Left hindlimb (tissue), 1 donor: ENCODE data around the gene PPP6R2.
"Not testable (repeated sequence)": the region's sequence is repeated elsewhere in the genome, so short reads cannot be mapped to it uniquely, and the experiment has no call there.

Experiments used
- DNase-seq: peaks from one replicate; pipeline ENCODE4 v3.0.0-alpha.2; 2018

The PPP6R2 gene

DNA sequence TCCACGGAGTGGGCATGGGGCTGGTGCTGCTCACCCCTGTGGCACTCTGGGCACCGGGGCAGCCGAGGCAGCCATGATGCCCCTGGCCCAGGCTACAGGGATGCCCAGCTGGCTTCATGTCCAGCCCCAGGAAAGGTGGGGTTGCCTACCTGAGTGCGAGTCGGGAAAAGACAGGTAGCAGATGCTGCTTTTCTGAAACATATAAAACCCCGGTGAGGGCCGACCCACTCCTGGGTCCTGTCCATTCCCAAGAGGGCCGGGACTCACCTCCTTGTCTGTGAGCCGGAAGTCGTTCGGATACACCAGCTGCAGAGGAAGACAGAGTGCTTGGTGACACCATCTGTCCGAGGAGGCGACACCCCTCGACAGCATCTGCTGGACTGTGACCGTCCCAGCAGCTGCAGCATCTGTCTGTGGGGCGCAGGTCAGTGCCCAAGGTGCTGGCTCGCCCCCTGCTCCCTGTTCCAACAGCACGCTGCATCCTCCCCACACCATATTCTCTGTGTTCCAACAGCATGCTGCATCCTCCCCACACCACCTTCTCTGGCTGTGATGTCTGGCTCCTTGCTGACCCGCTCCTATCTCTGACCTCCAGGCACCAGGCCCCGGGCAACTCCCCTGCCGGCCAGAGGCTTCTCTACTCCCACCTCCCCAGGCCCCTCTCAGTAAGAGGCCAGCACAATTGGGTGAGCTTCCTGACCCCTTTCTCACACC is 24.3 kb upstream of the PPP6R2 start:
- peak; percentile 10 for DNase-seq

DNA sequence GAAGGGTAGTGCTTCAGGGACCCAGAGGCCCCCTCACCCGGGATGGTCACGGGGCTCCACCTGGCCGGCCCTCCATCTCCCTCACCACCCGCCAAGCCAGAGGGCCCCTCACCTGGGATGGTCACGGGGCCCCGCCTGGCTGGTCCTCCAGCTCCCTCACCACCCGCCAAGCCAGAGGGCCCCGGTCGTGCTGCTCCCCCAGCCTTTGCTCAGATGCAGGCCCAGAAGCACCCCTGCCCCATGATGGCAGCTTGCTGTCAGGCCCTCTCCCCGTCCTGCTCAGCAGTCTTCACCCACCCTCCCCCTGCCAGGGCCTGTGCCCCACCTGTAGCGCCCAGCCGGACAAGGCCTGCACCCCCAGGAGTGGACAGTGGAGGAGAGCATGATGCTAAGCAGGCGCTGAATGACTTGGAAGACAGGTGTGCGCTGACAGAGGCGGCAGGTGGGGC is 23.6 kb upstream of the PPP6R2 start:
- DNase-seq, result peak; percentile 26

DNA sequence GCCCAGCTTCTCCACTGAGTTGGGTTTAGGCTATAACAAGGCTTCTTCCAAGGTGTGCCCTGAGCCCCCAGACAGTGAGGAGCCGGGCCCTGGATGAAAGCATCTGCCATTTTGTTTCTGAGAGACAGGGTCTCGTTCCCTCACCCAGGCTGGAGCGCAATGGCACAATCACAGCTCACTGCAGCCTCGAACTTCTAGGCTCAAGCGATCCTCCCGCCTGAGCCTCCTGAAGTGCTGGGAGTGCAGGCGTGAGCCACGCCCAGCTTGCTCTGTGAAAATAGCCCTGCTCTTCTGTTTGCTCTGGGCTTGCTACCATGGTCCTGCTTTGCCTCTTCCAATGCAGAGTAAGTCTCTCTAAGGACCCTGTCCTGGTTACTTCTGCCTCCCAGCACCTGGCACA is 23.0 kb upstream of the PPP6R2 start:
- DNase-seq, result no peak

DNA sequence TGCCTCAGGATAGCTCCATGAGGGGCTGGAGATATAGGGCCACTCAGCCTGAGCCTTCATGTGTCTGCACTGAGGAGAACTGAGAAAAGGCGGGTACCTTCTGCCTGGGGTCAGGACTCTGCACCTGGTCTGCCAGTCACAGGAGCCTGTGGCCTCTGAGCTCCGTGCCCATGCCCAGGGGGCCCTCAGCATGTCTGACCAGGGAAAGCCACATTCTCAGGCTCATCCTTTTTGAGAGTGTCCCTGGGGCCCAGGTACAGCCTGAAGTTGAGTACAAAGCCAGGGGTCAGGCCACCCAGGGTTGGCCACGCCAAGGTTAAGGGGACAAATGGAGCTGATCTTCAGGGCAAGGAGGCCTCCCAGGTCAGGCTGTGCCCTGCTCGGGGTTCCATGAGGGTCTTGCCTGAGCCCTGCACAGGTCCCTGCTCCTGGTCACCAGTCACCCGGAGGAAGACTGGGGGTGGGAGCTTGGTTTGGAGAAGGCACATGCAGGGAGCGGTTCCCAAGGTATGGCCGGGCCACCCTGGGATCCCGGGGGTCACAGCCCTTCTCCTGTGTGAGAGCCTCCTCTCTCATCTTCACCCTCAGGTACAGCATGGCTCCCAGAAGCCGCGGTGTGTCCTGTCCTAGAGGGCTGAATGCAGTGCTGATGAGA is 22.3 kb upstream of the PPP6R2 start:
- DNase-seq, result peak; percentile 10

DNA sequence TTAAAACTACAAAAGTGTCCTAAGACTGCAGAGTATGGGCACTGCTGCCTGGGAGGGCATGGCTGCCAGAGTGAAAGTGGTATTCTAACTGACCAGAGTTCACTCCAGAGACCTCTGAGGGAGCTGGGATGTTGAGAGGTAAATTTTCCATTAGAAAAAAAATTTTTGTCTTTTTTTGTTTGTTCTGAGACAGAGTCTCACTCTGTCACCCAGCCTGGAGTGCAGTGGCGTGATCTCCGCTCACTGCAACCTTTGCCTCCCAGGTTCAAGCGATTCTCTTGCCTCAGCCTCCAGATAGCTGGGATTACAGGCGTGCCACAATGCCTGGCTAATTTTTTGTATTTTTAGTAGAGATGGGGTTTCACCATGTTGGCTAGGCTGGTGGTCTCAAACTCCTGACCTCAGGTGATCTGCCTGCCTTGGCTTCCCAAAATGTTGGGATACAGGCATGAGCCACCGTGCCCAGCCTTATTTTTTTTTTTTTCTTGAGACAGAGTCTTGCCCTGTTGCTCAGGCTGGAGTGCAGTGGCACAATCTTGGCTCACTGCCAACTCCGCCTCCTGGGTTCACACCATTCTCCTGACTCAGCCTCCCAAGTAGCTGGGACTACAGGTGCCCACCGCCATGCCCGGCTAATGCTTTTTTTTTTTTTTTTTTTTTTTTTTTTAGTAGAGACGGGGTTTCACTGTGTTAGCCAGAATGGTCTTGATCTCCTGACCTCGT is 20.6 kb upstream of the PPP6R2 start:
- not testable (repeated sequence) for DNase-seq

DNA sequence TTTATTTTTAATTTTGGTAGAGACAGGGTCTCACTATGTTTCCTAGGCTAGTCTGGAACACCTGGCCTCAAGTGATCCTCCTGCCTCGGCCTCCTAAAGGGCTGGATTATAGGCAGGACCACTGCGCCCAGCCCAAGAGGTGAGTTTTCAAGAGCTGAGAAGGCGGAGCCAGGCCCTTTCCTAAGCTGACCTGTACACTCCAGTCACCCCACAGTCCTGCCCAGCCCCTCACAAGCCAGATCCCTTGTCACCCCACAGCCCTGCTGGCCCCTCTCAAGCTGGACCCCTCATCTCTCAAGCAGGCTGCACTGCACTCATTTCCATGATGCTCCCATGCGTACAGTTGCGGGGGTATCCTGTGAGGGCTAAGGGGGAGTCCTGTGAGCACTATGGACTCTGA is 19.2 kb upstream of the PPP6R2 start:
- DNase-seq, result peak; percentile 8

DNA sequence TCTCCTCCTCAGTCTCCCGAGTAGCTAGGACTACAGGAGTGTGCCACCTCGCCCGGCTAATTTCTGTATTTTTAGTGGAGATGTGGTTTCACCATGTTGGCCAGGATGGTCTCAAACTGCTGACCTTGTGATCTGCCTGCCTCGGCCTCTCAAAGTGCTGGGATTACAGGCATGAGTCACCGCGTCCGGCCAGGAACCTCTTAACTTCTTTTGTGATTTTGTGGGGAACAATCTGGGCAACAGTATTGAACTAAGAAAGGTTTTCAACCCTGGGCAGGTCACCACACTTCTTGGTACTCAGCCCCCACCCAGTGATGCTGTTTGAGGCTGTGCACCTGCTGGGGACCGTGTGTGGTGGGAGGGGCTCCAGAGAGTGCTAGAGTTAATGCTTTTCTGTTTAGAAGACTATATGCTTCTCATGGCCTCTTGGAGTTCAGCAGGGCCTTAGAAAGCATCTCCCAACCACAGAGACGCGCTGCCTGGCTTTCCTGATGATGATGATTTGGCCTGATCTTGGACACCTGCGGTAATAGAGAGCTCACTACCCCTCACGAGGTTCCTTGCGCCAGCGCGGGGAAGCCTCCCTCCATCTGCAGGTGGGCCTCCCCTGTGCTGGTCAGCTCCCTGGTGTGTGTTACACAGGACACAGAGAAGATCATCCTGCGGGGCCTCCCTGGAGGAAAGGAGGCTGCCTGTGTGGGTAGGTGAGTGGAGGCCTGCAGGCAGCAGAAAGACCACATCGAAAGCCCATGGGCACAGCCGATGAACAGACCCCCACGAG is 17.5 kb upstream of the PPP6R2 start:
- DNase-seq, result no peak

DNA sequence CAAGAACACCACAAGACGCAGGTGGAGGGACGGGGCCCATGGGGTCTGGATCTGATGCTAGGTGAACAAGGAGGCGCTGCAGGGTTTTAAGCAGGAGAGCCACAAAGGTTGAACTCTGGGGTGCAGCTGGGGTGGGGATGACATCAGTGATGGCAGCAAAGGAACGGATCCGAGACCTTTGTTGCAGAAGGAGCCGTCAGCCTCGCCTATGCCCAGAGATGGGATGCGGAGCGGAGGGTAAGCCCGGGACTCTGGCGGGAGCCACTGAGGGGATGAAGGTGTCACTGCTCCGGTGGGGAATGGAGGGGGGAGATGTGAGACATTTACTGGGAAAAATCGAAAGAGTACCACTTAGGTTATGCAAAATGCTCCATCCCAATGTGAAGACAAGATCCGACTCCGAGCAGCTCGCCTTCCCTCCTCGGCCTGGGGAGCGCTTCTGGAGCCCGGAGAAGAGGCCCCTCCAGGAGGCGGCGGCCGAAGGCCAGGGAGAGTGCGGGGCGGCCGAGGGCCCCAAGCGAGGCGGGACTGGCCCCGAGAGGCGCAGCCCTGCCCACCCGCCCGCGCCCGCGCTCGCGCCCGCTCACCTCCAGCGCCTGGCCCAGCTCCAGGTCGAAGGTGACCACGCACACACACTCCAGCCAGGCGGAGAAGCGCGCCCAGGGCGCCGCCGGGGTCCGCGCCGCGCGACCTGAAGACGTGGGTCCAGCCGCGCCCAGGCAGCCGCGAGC is 16.7 kb upstream of the PPP6R2 start:
- peak; percentile 26 for DNase-seq

DNA sequence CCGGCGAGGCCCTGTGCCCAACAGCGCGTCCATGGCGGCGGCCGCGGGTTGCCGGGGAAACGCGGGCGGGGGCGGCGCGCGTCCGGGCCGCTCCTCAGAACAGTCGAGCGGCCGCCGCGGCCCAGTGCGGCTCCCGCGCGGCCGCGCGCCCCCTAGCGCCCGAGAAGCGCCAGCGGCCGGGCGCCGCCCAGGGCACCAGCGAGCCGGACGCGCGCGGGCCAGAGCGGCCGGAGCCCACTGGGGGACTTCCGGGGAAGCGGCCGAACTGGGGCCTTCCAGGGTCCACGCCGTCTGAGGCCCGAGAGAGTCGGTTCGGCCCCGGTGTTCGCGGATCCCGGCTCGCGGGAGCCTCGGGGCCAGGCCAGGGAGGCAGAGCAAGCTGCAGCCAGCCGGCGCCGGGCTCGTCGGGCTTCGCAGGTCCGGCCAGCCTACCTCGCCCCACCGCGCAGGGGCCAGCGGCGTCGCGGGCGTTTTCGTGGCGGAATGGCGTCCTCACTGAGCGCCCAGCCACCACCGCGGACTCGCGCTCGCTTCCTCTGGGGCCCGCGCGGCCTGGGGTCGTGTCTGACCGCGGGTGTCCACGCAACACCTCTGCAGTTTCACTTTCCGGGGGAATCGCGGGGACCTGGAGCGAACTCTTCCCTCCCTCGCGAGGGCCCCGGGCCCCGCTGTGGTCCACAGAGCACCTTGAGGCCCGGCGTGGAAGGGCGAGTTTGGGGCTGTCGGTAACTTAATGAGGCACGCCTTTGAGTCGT is 16.0 kb upstream of the PPP6R2 start, which contains the start of gene DENND6B:
Gene DENND6B, minus strand, starts transcription at position 57 of the 755 bp plus-strand sequence. Its CDS starts 24 bp downstream, at position 33.
- peak; percentile 88 for DNase-seq

DNA sequence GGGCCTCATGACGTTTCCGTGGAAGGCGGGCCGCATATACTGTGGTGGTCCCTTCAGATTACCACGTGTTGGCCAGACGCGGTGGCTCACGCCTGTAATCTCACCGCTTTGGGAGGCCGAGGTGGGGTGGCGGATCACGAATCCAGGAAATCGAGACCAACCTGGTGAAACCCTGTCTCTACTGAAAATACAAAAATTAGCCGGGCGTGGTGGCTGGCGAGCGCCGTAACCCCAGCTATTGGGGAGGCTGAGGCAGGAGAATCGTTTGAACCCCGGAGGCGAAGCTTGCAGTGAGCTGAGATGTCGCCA is 15.5 kb upstream of the PPP6R2 start:
- DNase-seq, result no peak

DNA sequence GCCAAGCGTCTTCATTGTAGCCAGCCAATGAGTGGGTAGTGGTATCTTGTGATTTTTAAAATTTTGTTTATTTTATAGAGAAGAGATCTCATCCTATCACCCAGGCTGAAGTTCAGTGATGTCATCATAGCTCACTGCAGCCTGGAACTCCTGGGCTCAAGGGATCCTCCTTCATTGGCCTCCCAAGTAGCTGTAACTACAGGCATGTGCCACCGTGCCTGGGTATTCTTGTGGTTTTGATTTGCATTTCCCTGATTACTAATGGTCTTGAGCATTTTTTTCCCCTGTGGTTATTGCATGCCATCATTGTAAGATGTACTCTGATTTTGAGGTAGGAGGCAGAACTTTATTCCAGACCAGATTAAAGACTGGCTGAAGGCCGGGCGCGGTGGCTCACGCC is 13.9 kb upstream of the PPP6R2 start:
- no peak for DNase-seq

DNA sequence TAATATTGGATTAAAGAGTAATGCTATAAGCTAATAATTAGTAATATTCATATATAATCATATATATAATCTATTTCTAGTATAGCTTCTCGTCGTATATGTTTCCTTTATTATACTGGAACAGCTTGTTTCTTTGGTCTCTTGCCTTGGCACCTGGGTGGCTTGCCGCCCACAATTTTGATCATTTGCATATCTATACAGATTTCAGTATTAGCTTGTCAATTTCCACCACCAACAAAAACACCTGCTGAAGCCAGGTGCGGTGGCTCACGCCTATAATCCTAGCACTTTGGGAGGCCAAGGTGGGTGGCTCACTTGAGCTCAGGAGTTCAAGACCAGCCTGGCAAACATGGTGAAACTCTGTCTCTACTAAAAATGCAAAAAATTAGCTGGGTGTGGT is 8.7 kb upstream of the PPP6R2 start:
- DNase-seq, result not testable (repeated sequence)

DNA sequence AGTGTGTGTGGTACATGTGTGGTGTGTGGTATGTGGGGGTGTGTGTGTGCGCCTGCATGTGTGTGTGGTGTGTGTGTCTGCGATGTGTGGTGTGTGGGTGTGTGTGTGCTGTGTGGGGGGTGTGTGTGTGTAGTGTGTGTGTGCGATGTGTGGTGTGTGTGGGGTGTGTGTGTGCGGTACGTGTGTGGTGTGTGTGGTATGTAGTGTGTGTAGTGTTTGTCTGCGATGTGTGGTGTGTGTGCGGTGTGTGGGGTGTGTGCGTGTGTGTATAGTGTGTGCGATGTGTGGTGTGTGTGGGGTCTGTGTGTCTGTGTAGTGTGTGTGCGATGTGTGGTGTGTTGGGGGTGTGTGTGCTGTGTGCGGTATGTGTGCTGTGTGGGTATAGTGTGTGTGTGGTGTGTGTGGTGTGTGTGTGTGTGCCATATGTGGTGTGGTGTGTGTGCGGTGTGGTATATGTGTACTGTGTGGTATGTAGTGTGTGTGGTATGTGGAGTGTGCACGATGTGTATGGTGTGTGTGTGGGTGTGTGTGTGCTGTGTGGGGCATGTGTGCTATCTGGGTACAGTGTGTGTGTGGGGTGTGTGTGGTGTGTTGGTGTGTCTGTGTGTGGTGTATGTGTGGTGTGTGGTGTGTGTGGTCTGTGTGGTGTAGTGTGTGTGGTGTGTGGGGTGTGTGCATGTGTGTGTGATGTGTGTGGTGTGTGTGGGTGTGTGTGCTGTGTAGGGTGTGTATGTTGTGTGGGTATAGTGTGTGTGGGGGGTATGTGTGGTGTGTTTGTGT is 5.7 kb upstream of the PPP6R2 start:
- no peak for DNase-seq

DNA sequence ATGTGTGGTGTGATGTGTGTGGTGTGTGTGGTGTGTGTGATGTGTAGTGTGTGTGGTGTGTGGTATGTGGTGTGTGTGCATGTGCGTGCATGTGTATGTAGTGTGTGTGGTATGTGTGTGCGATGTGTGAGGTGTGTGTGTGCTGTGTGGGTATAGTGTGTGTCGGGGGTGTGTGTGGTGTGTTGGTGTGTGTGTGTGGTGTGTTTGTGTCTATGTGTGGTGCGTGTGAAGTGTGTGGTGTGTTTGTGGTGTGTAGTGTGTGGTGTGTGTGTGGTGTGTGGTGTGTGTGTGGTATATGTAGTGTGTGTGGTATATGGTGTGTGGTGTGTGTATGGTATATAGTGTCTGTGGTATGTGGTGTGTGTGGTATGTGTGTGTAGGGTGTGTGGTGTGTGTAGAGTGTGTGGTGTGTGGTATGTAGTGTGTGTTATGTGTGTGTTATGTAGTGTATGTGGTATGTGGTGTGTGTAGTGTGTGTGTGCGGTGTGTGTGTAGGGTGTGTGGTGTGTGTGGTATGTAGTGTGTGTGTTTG is 5.0 kb upstream of the PPP6R2 start:
- DNase-seq, result no peak

DNA sequence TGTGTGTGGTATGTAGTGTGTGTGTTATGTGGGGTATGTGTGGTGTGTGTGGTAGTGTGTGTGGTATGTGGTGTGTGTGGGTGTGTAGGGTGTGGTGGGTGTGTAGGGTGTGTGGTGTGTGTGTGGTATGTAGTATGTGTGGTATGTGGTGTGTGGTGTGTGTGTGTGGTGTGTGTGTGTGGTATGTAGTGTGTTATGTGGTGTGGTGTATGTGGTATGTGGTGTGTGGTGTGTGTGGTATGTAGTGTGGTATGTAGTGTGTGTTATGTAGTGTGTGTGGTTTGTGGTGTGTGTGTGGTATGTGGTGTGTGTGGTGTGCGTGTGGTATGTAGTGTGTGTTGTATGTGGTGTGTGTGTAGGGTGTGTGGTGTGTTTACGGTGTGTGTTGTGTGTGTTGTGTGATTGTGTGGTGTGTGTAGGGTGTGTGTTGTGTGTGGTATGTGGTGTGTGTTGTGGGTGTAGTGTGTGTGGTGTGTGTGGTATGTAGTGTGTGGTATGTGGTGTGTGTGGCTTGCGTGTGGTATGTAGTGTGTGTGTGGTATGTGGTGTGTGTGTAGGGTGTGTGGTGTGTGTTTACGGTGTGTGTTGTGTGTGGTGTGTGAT is 4.2 kb upstream of the PPP6R2 start:
- DNase-seq, result no peak

DNA sequence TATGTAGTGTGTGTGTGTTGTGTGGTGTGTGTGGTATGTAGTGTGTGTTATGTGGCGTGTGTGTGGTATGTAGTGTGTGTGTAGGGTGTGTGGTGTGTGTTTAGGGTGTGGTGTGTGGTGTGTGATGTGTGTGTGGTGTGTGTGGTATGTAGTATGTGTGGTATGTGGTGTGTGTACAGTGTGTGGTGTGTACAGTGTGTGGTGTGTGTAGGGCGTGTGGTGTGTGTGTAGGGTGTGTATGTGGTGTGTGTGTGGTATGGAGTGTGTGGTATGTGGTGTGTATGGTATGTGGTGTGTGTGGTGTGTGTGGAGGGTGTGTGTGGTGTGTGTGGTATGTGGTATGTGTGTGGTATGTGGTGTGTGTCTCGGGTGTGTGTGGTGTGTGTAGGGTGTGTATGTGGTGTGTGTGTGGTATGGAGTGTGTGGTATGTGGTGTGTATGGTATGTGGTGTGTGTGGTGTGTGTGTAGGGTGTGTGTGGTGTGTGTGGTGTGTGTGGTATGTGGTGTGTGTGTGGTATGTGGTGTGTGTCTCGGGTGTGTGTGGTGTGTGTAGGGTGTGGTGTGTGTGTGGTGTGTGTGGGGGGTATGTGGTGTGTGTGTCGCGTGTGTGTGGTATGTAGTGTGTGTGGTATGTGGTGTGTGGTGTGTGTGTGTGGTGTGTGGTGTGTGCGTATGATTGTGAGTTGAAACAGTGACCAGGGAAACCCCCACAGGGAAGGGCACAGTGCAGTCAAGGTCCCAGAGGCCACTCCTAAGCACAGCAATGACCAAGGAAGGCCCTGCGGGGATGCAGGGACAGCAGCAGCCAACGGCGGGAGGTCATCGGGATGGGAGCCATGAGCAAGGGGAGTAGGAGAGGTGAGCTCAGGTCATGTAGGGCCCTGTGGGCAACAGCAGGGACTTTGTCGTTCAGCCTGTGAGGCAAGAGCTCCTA is 2.9 kb upstream of the PPP6R2 start:
- no peak for DNase-seq

DNA sequence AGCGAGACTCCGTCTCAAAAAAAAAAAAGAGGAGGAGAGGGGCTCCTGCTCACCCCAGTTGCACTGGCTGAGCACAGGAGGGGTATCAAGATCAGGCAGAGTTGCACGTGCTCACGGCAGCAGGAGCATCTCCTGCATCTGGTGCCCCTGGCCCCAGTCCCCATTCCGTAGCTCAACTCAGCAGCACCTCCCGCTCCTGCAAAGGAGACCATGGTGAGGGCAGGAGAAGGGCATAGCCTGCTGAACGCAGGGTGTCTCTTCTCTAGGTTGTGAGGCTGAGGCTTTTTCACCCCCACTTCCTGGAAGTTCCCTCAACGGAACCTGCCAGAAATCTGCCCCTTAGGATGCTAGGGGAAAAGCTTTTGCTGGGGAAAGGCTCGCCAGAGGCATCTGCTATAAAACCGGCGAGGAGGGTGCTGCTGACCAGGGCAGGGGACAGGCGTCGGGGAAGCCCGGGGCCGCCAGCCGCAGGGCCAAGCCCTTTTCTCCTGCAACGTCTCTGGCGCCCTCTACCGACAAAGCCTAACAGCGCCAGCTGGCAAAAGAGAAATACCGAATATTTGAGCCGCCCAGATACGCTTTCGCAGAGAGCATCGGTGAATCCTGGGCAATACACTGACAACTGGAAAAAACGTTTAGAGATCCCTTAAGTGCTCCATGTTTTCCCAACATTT is 1.0 kb upstream of the PPP6R2 start:
- peak; percentile 85 for DNase-seq

DNA sequence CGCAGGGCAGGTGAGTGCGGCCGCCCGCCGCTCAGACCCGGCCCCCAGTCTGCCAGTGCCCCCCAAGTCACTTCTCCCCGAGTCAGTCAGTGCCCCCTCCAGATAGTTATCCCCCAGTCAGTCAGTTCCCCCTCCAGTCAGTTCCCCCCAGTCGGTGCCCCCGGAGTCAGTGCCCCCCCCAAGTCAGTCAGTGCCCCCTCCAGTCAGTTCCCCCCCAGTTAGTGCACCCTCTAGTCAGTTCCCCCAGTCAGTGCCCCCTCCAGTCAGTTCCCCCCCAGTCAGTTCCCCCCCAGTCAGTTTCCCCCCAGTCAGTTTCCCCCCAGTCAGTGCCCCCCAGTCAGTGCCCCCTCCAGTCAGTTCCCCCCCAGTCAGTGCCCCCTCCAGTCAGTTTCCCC is 411 bp downstream of the PPP6R2 start:
- DNase-seq, result peak; percentile 39
